Erythroblast (primary cell): Measurements from ENCODE around the gene PIK3C2G.

Source experiments
- GATA1 ChIP-seq: IDR thresholded peaks from 2 replicates; pipeline ENCODE4 v1.6.1; 2011; ENCODE audit warnings: low read depth, mild to moderate bottlenecking, control low read depth, low read length, moderate library complexity
- POLR2A ChIP-seq: IDR thresholded peaks from 2 replicates; pipeline ENCODE4 v1.6.1; 2011; ENCODE audit warnings: mild to moderate bottlenecking, low read length

GRCh38 chr12:18402872-18403611 lies 141.7 kb downstream of the PIK3C2G start:
- TF ChIP-seq POLR2A (no peak), GATA1 (no peak)
